GM12878 (cell line): ENCODE measurements around the gene PLA2G4C. TPM values are rescaled to one million over a fixed set of nuclear protein-coding genes. Genes with fewer than 3 reads are reported as not detected.

ENCODE experiments used
- ATAC-seq: fragments of 200-7000 bp; cut with Tn5 transposase; 3 replicates; pipeline ENCODE4 v1.9.1; 2020; ENCODE audit warnings: mild to moderate bottlenecking, moderate library complexity
- BruUV-seq: library from RNA; stranded (reverse); fragments of 400-500 nt; replicated peaks from 2 replicates; lab custom pipeline; 2021; lab: Mats Ljungman, UMichigan
- CTCF ChIA-PET: fragments of 300-600 bp; sonication (Branson Sonifier 250); formaldehyde crosslinking; extraction: SDS; loops from one replicate; lab custom pipeline; 2021; ENCODE audit warnings: inconsistent platforms; lab: Yijun Ruan, JAX
- POLR2A ChIA-PET: fragments of 350-600 bp; formaldehyde crosslinking; extraction: SDS; loops from one replicate; lab custom pipeline; 2021; ENCODE audit warnings: inconsistent platforms; lab: Charles Lee
- RAD21 ChIA-PET: fragments of 300-600 bp; sonication (Branson Sonifier 250); formaldehyde crosslinking; loops from one replicate; lab custom pipeline; 2023; ENCODE audit warnings: antibody characterized with exemption; ENCODE audit not compliant: unreplicated experiment; lab: Charles Lee
- SMC1A ChIA-PET: fragments of 300-600 bp; sonication (Branson Sonifier 250); formaldehyde crosslinking; loops from one replicate; lab custom pipeline; 2023; ENCODE audit not compliant: unreplicated experiment, uncharacterized antibody; lab: Charles Lee
- DNase-seq: peaks from one replicate; pipeline ENCODE4 v3.0.0-alpha.2; 2011; ENCODE audit warnings: low read depth, low spot score
- FAIRE-seq: peaks from 3 replicates; lab custom pipeline; 2011; peaks lifted over from hg19 to GRCh38; lab: Jason Lieb, UNC
- H2AFZ ChIP-seq: 2 replicates; pipeline ENCODE4 v1.6.0; 2011; ENCODE audit warnings: low read depth, low read length, control low read depth; ENCODE audit not compliant: control insufficient read depth
- H3K27ac ChIP-seq: 2 replicates; pipeline ENCODE4 v1.5.1; 2011; ENCODE audit warnings: control low read depth; ENCODE audit not compliant: control insufficient read depth, insufficient read depth
- H3K27me3 ChIP-seq, 2 experiments: replicated peaks in 1 of 2; 2 replicates each; pipeline versions ENCODE4 v1.6.0 to v1.6.1; 2011; ENCODE audit warnings: low read length in 1 of 2; ENCODE audit not compliant: control insufficient read depth in 2 of 2, insufficient read depth in 2 of 2
- H3K36me3 ChIP-seq, 2 experiments: 2 replicates each; pipeline ENCODE4 v1.5.1; 2011; ENCODE audit warnings: low read length in 1 of 2; ENCODE audit not compliant: control insufficient read depth in 2 of 2, insufficient read depth in 2 of 2
- H3K4me1 ChIP-seq: 2 replicates; pipeline ENCODE4 v1.6.1; 2011; ENCODE audit warnings: mild to moderate bottlenecking, low read length, moderate library complexity, mixed read lengths; ENCODE audit not compliant: control insufficient read depth, insufficient read depth
- H3K4me2 ChIP-seq: 2 replicates; pipeline ENCODE4 v1.6.0; 2011; ENCODE audit warnings: control low read depth; ENCODE audit not compliant: control insufficient read depth, insufficient read depth
- H3K4me3 ChIP-seq: fragments of 200-600 bp; sonication (generic); 2 replicates; pipeline ENCODE4 v1.5.1; 2016
- H3K79me2 ChIP-seq: 2 replicates; pipeline ENCODE4 v1.6.0; 2011; ENCODE audit warnings: low read length; ENCODE audit not compliant: control insufficient read depth, insufficient read depth
- H3K9ac ChIP-seq: 2 replicates; pipeline ENCODE4 v1.8.0; 2011; ENCODE audit warnings: low read length, control low read depth, mixed read lengths; ENCODE audit not compliant: control insufficient read depth, insufficient read depth
- H3K9me3 ChIP-seq: replicated peaks from 3 replicates; pipeline ENCODE4 v1.5.1; 2011; ENCODE audit warnings: mild to moderate bottlenecking, low read length; ENCODE audit not compliant: control insufficient read depth, insufficient read depth
- H4K20me1 ChIP-seq: 2 replicates; pipeline ENCODE4 v1.6.0; 2011; ENCODE audit not compliant: control insufficient read depth, insufficient read depth
- ATF7 ChIP-seq: fragments of 450-650 bp; IDR thresholded peaks from 2 replicates; pipeline ENCODE4 v1.6.1; 2016; ENCODE audit warnings: low read depth, mild to moderate bottlenecking
- CEBPB ChIP-seq, 2 experiments: fragments of 150-350 bp in 1 of 2; IDR thresholded peaks; 2 replicates each; pipeline ENCODE4 v1.6.1; 2012 to 2014; ENCODE audit warnings: low read depth in 2 of 2, low read length in 2 of 2, borderline replicate concordance in 1 of 2, inconsistent platforms in 1 of 2
- E4F1 ChIP-seq: fragments of 450-650 bp; IDR thresholded peaks from 2 replicates; pipeline ENCODE4 v1.6.1; 2018; ENCODE audit warnings: borderline replicate concordance, mild to moderate bottlenecking; ENCODE audit not compliant: partially characterized antibody
- EP300 ChIP-seq, 2 experiments: fragments of 150-350 bp in 1 of 2; IDR thresholded peaks; 2 replicates each; pipeline ENCODE4 v1.6.1; 2011 to 2012; ENCODE audit warnings: low read depth in 2 of 2, low read length in 2 of 2, borderline replicate concordance in 1 of 2, improper control_type of control experiment in 1 of 2, inconsistent platforms in 1 of 2; ENCODE audit not compliant: control insufficient read depth in 1 of 2
- GATAD2B ChIP-seq: fragments of 450-650 bp; conservative IDR thresholded peaks from 2 replicates; pipeline ENCODE4 v1.6.1; 2017; ENCODE audit warnings: low read depth, mild to moderate bottlenecking, moderate library complexity
- KDM1A ChIP-seq: fragments of 200-600 bp; sonication (generic); IDR thresholded peaks from 2 replicates; pipeline ENCODE4 v1.6.1; 2016; ENCODE audit warnings: borderline replicate concordance
- NFYA ChIP-seq: IDR thresholded peaks from 2 replicates; pipeline ENCODE4 v1.6.1; 2011; ENCODE audit warnings: low read depth, mild to moderate bottlenecking, low read length, improper control_type of control experiment, borderline replicate concordance
- NR2F1 ChIP-seq: fragments of 450-650 bp; conservative IDR thresholded peaks from 2 replicates; pipeline ENCODE4 v1.6.1; 2017; ENCODE audit warnings: mild to moderate bottlenecking
- USF1 ChIP-seq: IDR thresholded peaks from 2 replicates; pipeline ENCODE4 v1.6.1; 2011; ENCODE audit warnings: borderline replicate concordance, low read depth, mild to moderate bottlenecking, moderate library complexity, mixed read lengths, low read length; ENCODE audit not compliant: insufficient read depth; ENCODE audit errors: extremely low read length
- USF2 ChIP-seq: IDR thresholded peaks from 2 replicates; pipeline ENCODE4 v1.6.1; 2011; ENCODE audit warnings: low read depth, low read length, improper control_type of control experiment, borderline replicate concordance
- ZBTB11 ChIP-seq: fragments of 450-650 bp; formaldehyde crosslinking; IDR thresholded peaks from 2 replicates; pipeline ENCODE4 v1.5.0; 2022; ENCODE audit warnings: mild to moderate bottlenecking, missing genetic modification characterization
- ZNF217 ChIP-seq: fragments of 450-650 bp; IDR thresholded peaks from 2 replicates; pipeline ENCODE4 v1.6.1; 2017; ENCODE audit warnings: antibody characterized with exemption, mild to moderate bottlenecking
- ZNF274 ChIP-seq: IDR thresholded peaks from one replicate; pipeline ENCODE4 v1.8.0; 2011; ENCODE audit not compliant: insufficient read length, insufficient read depth
- WGBS: methylation state at CpG from one replicate; pipeline ENCODE4 v1.1.6; 2016; ENCODE audit warnings: low lambda C conversion rate; ENCODE audit not compliant: insufficient replicate concordance, insufficient coverage; ENCODE audit errors: missing lambda C conversion rate; 5-methylcytosine and 5-hydroxymethylcytosine counted together
- in situ Hi-C: fragments of 300-500 bp; cut with MboI; formaldehyde crosslinking; loops from 9 replicates; pipeline ENCODE4 v1.14.3; 2018; ENCODE audit warnings: mixed read lengths
- intact Hi-C: fragments of 100-400 bp; cut with micrococcal nuclease; formaldehyde crosslinking; loops from one replicate; pipeline ENCODE4 v1.14.2; 2022; ENCODE audit not compliant: unreplicated experiment
- polyA plus RNA-seq, 11 experiments: library from polyadenylated mRNA; depleted of rRNA in 4 of 11; unstranded in 6 of 11; stranded (reverse) in 5 of 11; fragments of >200 nt; fragmentation: Nextera tagmentation in 4 of 11; fragmentation: Illumina TruSeq in 1 of 11; extraction: Ambion mirVana in 4 of 11; extraction: Trizol in 1 of 11; gene quantifications; 1 replicate in 1 of 11; 2 replicates in 10 of 11; pipeline versions ENCODE4 v1.2.1 to v1.2.3, GENCODE V29; 2011 to 2016; ENCODE audit warnings: inconsistent platforms in 2 of 11, missing spikeins in 2 of 11, low read depth in 1 of 11
- total RNA-seq, 4 experiments: library from RNA; depleted of rRNA in 3 of 4; stranded (reverse); fragments of >200 nt in 3 of 4; fragmentation: Illumina TruSeq in 1 of 4; extraction: Trizol in 1 of 4; gene quantifications; 2 replicates each; pipeline versions ENCODE4 v1.2.1 to v1.2.3, GENCODE V29; 2013 to 2021

The PLA2G4C gene
- total and polyA plus RNA-seq, 10 of the 15 experiments (the other 5 are each of a cell fraction or from before 2014, with no cell fraction given): 0.53 to 3.6 (median 1.1) TPM

- H2AFZ ChIP-seq: no peak overlapping the region
- in situ Hi-C loops: no loop called here
- ChIA-PET SMC1A (no interaction called here), RAD21 (no interaction called here), CTCF (no interaction called here), POLR2A (no interaction called here)
- H3K9ac ChIP-seq: no peak overlapping the region
- no peaks in the 10 kb centered on the region for H4K20me1 ChIP-seq
- no TSS peak for BruUV-seq
- H3K9me3 ChIP-seq: no peaks in the 10 kb centered on the region; the same call in 2 of the 3 replicates
- FAIRE-seq (no peak), DNase-seq (no peak), ATAC-seq (no peak)
- TF ChIP-seq KDM1A (no peak), ATF7 (no peak), EP300 (IDR thresholded peaks at IDR 0.05; ENCODE audit: borderline replicate concordance in 1 of 2, control insufficient read depth in 1 of 2, low read depth in 2 of 2, low read length in 2 of 2) (no peak), E4F1 (no peak), USF1 (no peak), ZNF217 (no peak), USF2 (no peak), ZNF274 (no peak), ZBTB11 (CRISPR knock-in tag) (no peak), NR2F1 (no peak), NFYA (no peak), GATAD2B (no peak), CEBPB (IDR thresholded peaks at IDR 0.05; ENCODE audit: borderline replicate concordance in 1 of 2, low read depth in 2 of 2, low read length in 2 of 2) (no peak)
- H3K27me3 ChIP-seq: no peaks in the 10 kb centered on the region
- no peak overlapping the region for H3K4me3 ChIP-seq
- no peak overlapping the region for H3K4me2 ChIP-seq
- WGBS: 31% methylated on average over 10 of the region's 10 CpGs
- no peaks in the 10 kb centered on the region for H3K36me3 ChIP-seq
- H3K4me1 ChIP-seq: no peaks in the 10 kb centered on the region
- H3K27ac ChIP-seq: no peak overlapping the region
- H3K79me2 ChIP-seq: no peaks in the 10 kb centered on the region
- intact Hi-C loops: no loop called here
These were observed 59.1 kb downstream of the PLA2G4C start for GRCh38 chr19:48051335-48052033.
